HEK293 (cell line): ENCODE data around the gene ITGA4.

Experiments
- CTCF ChIA-PET: fragments of 350-600 bp; formaldehyde crosslinking; extraction: SDS; loops from one replicate; lab custom pipeline; 2021; ENCODE audit warnings: antibody characterized with exemption; lab: Yijun Ruan, JAX
- POLR2A ChIA-PET: fragments of 300-600 bp; formaldehyde crosslinking; extraction: SDS; loops from one replicate; lab custom pipeline; 2020; ENCODE audit warnings: antibody characterized with exemption, inconsistent platforms; lab: Yijun Ruan, JAX
- H3K27ac ChIP-seq: fragments of 200-500 bp; sonication (Bioruptor generic); 2 replicates; pipeline ENCODE4 v1.5.1; 2014; ENCODE audit warnings: low read depth, low read length, control low read depth, inconsistent platforms; ENCODE audit errors: extremely low read depth
- H3K36me3 ChIP-seq, 2 experiments: fragments of 200-500 bp in 1 of 2; sonication (Bioruptor generic) in 1 of 2; 1 replicate in 1 of 2; 2 replicates in 1 of 2; pipeline ENCODE4 v1.5.1; 2014 to 2017; ENCODE audit warnings: inconsistent platforms in 2 of 2, low read length in 2 of 2; ENCODE audit not compliant: control insufficient read depth in 2 of 2, insufficient read depth in 1 of 2
- H3K4me1 ChIP-seq: fragments of 200-500 bp; sonication (Bioruptor generic); 2 replicates; pipeline ENCODE4 v1.5.1; 2014; ENCODE audit warnings: mild to moderate bottlenecking, low read length, inconsistent platforms; ENCODE audit not compliant: control insufficient read depth, insufficient read depth
- H3K4me3 ChIP-seq: 2 replicates; pipeline ENCODE4 v1.5.1; 2011; ENCODE audit warnings: low read depth, mild to moderate bottlenecking, control low read depth, low read length, moderate library complexity
- H3K9me3 ChIP-seq: fragments of 200-500 bp; sonication (Bioruptor generic); 2 replicates; pipeline ENCODE4 v1.5.1; 2014; ENCODE audit warnings: low read depth, low read length, inconsistent platforms; ENCODE audit not compliant: control insufficient read depth, insufficient read depth
- GLI4 ChIP-seq: fragments of 450-650 bp; formaldehyde crosslinking; IDR thresholded peaks from 2 replicates; pipeline ENCODE4 v1.5.1; 2016; ENCODE audit warnings: missing biosample characterization, missing genetic modification characterization
- HOXA7 ChIP-seq: sonication (generic); formaldehyde crosslinking; IDR thresholded peaks from 2 replicates; pipeline ENCODE4 v1.8.1; 2022; ENCODE audit warnings: missing genetic modification reagents, borderline replicate concordance
- SCRT2 ChIP-seq: fragments of 450-650 bp; formaldehyde crosslinking; IDR thresholded peaks from 2 replicates; pipeline ENCODE4 v1.5.1; 2016; ENCODE audit warnings: missing biosample characterization, missing genetic modification characterization
- TRIM28 ChIP-seq: IDR thresholded peaks from 2 replicates; pipeline ENCODE4 v1.6.1; 2011; ENCODE audit warnings: low read length, control low read depth, borderline replicate concordance
- ZFHX2 ChIP-seq: fragments of 450-650 bp; formaldehyde crosslinking; conservative IDR thresholded peaks from 2 replicates; pipeline ENCODE4 v1.5.1; 2016; ENCODE audit warnings: missing biosample characterization, missing genetic modification characterization
- ZNF121 ChIP-seq: fragments of 450-650 bp; formaldehyde crosslinking; IDR thresholded peaks from 2 replicates; pipeline ENCODE4 v1.5.1; 2016; ENCODE audit warnings: missing biosample characterization, missing genetic modification characterization
- ZNF157 ChIP-seq: fragments of 450-650 bp; formaldehyde crosslinking; IDR thresholded peaks from 2 replicates; pipeline ENCODE4 v1.5.1; 2016; ENCODE audit warnings: missing biosample characterization, missing genetic modification characterization
- ZNF266 ChIP-seq: fragments of 450-650 bp; formaldehyde crosslinking; IDR thresholded peaks from 2 replicates; pipeline ENCODE4 v1.5.1; 2016; ENCODE audit warnings: missing biosample characterization, missing genetic modification characterization, low read depth
- ZNF292 ChIP-seq: fragments of 450-650 bp; formaldehyde crosslinking; IDR thresholded peaks from 2 replicates; pipeline ENCODE4 v1.5.1; 2016; ENCODE audit warnings: low read depth, missing biosample characterization, missing genetic modification characterization, borderline replicate concordance
- ZNF311 ChIP-seq: fragments of 450-650 bp; formaldehyde crosslinking; IDR thresholded peaks from 2 replicates; pipeline ENCODE4 v1.5.1; 2017; ENCODE audit warnings: missing biosample characterization, missing genetic modification characterization, borderline replicate concordance
- ZNF37A ChIP-seq: fragments of 450-650 bp; IDR thresholded peaks from 2 replicates; pipeline ENCODE4 v1.5.1; 2018; ENCODE audit warnings: missing biosample characterization, missing genetic modification characterization
- ZNF423 ChIP-seq: fragments of 450-650 bp; formaldehyde crosslinking; IDR thresholded peaks from 2 replicates; pipeline ENCODE4 v1.5.1; 2016; ENCODE audit warnings: missing biosample characterization, missing genetic modification characterization
- ZNF501 ChIP-seq: fragments of 450-650 bp; formaldehyde crosslinking; IDR thresholded peaks from 2 replicates; pipeline ENCODE4 v1.5.1; 2016; ENCODE audit warnings: missing biosample characterization, missing genetic modification characterization
- ZNF596 ChIP-seq: fragments of 450-650 bp; IDR thresholded peaks from 2 replicates; pipeline ENCODE4 v1.5.0; 2018; ENCODE audit warnings: missing biosample characterization, mild to moderate bottlenecking, missing genetic modification characterization, moderate library complexity
- ZNF623 ChIP-seq: fragments of 450-650 bp; formaldehyde crosslinking; IDR thresholded peaks from 2 replicates; pipeline ENCODE4 v1.5.1; 2016; ENCODE audit warnings: missing biosample characterization, missing genetic modification characterization
- ZNF670 ChIP-seq: fragments of 450-650 bp; formaldehyde crosslinking; IDR thresholded peaks from 2 replicates; pipeline ENCODE4 v1.5.1; 2016; ENCODE audit warnings: missing biosample characterization, missing genetic modification characterization, low read depth
- ZNF701 ChIP-seq: fragments of 450-650 bp; formaldehyde crosslinking; IDR thresholded peaks from 2 replicates; pipeline ENCODE4 v1.5.1; 2016; ENCODE audit warnings: missing biosample characterization, missing genetic modification characterization
- TF ChIP-seq, protein P1 (sequence below): fragments of 450-650 bp; formaldehyde crosslinking; IDR thresholded peaks from 2 replicates; pipeline ENCODE4 v1.5.1; 2016; ENCODE audit warnings: missing biosample characterization, missing genetic modification characterization
- TF ChIP-seq, protein P2 (sequence below): fragments of 450-650 bp; formaldehyde crosslinking; conservative IDR thresholded peaks from 2 replicates; pipeline ENCODE4 v1.5.1; 2016; ENCODE audit warnings: low read depth, missing biosample characterization, missing genetic modification characterization
- TF ChIP-seq, protein P3 (sequence below): fragments of 450-650 bp; formaldehyde crosslinking; IDR thresholded peaks from 2 replicates; pipeline ENCODE4 v1.5.1; 2016; ENCODE audit warnings: missing biosample characterization, missing genetic modification characterization

The ITGA4 gene

DNA sequence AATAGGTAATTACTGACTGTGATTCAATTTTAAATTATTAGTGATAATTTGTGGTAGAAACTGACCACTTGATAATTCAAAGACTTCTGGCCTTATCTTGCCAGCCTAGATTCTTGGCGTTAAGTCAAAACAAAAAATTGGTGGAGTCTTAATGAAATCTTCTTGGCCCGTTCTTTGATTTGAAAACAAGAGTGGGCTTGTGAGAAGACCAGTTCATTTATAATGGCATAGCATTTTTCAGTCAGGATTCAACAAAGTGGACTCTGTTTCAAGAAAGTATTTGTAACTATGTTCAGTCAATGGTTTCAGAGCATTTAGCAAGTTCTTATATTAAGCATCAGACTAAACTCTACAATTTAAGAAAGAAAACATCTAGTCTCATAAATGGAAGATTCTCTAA lies 26.0 kb downstream of the ITGA4 start (continued):
- TF ChIP-seq, protein P1, sequence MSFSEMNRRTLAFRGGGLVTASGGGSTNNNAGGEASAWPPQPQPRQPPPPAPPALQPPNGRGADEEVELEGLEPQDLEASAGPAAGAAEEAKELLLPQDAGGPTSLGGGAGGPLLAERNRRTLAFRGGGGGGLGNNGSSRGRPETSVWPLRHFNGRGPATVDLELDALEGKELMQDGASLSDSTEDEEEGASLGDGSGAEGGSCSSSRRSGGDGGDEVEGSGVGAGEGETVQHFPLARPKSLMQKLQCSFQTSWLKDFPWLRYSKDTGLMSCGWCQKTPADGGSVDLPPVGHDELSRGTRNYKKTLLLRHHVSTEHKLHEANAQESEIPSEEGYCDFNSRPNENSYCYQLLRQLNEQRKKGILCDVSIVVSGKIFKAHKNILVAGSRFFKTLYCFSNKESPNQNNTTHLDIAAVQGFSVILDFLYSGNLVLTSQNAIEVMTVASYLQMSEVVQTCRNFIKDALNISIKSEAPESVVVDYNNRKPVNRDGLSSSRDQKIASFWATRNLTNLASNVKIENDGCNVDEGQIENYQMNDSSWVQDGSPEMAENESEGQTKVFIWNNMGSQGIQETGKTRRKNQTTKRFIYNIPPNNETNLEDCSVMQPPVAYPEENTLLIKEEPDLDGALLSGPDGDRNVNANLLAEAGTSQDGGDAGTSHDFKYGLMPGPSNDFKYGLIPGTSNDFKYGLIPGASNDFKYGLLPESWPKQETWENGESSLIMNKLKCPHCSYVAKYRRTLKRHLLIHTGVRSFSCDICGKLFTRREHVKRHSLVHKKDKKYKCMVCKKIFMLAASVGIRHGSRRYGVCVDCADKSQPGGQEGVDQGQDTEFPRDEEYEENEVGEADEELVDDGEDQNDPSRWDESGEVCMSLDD (tag by site-specific recombination) = no peak
- TF ChIP-seq SCRT2 (tag by site-specific recombination) (no peak), ZNF157 (tag by site-specific recombination) (no peak), ZNF623 (tag by site-specific recombination) (no peak), ZNF423 (tag by site-specific recombination) (no peak), TRIM28 (no peak)

DNA sequence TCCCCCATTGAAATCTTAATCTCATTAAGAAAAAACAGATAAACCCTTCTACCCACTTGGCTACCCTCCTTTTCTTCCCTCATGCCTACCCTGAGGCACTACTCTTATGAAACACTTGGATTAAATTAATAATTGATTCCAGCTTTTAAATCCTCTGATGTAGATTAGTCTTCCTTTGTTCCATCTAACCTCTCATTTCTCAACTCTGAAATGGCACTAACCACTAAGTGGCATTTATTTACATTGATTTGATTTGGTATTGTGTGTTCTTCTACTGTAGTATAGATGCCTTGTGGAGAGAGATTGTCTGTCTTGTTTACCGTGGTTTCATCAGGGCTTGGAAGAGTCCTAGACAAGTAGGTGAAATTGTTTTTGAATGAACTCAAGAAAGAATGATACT lies 26.7 kb downstream of the ITGA4 start:
- Histone ChIP-seq H3K36me3 (peaks cover 0 to 3% of the 10 kb centered on the region in 2 experiments; a peak in 1 of 3 replicates), H3K9me3 (no peaks in the 10 kb centered on the region), H3K27ac (no peak overlapping the region), H3K4me1 (no peaks in the 10 kb centered on the region), H3K4me3 (no peak overlapping the region)
- CTCF ChIA-PET = no interaction called here
- TF ChIP-seq ZNF292 = no peak
- no peak for TF ChIP-seq ZNF157 (tag by site-specific recombination)
- no peak for TF ChIP-seq ZFHX2 (tag by site-specific recombination)
- no peak for TF ChIP-seq ZNF501
- TF ChIP-seq HOXA7 (CRISPR knock-in tag) = no peak
- no peak for TF ChIP-seq GLI4
- no peak for TF ChIP-seq ZNF266 (tag by site-specific recombination)
- TF ChIP-seq, protein P2, sequence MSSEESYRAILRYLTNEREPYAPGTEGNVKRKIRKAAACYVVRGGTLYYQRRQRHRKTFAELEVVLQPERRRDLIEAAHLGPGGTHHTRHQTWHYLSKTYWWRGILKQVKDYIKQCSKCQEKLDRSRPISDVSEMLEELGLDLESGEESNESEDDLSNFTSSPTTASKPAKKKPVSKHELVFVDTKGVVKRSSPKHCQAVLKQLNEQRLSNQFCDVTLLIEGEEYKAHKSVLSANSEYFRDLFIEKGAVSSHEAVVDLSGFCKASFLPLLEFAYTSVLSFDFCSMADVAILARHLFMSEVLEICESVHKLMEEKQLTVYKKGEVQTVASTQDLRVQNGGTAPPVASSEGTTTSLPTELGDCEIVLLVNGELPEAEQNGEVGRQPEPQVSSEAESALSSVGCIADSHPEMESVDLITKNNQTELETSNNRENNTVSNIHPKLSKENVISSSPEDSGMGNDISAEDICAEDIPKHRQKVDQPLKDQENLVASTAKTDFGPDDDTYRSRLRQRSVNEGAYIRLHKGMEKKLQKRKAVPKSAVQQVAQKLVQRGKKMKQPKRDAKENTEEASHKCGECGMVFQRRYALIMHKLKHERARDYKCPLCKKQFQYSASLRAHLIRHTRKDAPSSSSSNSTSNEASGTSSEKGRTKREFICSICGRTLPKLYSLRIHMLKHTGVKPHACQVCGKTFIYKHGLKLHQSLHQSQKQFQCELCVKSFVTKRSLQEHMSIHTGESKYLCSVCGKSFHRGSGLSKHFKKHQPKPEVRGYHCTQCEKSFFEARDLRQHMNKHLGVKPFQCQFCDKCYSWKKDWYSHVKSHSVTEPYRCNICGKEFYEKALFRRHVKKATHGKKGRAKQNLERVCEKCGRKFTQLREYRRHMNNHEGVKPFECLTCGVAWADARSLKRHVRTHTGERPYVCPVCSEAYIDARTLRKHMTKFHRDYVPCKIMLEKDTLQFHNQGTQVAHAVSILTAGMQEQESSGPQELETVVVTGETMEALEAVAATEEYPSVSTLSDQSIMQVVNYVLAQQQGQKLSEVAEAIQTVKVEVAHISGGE (tag by site-specific recombination) = no peak
- TF ChIP-seq ZNF37A (tag by site-specific recombination) = no peak
- TF ChIP-seq ZNF121 (tag by site-specific recombination) = no peak
- TF ChIP-seq ZNF311 (tag by site-specific recombination) = no peak
- no peak for TF ChIP-seq ZNF596 (tag by site-specific recombination)
- TF ChIP-seq, protein P3, sequence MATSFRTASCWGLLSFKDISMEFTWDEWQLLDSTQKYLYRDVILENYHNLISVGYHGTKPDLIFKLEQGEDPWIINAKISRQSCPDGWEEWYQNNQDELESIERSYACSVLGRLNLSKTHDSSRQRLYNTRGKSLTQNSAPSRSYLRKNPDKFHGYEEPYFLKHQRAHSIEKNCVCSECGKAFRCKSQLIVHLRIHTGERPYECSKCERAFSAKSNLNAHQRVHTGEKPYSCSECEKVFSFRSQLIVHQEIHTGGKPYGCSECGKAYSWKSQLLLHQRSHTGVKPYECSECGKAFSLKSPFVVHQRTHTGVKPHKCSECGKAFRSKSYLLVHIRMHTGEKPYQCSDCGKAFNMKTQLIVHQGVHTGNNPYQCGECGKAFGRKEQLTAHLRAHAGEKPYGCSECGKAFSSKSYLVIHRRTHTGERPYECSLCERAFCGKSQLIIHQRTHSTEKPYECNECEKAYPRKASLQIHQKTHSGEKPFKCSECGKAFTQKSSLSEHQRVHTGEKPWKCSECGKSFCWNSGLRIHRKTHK (tag by site-specific recombination) = no peak
- no peak for TF ChIP-seq ZNF701 (tag by site-specific recombination)
- TF ChIP-seq ZNF670 (tag by site-specific recombination) = no peak
- POLR2A ChIA-PET = no interaction called here
